GM21786 (cell line): ENCODE measurements around the gene CDY2B.
"Not testable (repeated sequence)": the region's sequence is repeated elsewhere in the genome, so short reads cannot be mapped to it uniquely, and the experiment has no call there.

Experiments used
- ATAC-seq: cut with Tn5 transposase; IDR thresholded peaks from one replicate; pipeline ENCODE4 v1.9.1; 2021; ENCODE audit not compliant: unreplicated experiment

CDY2B gene, protein sequence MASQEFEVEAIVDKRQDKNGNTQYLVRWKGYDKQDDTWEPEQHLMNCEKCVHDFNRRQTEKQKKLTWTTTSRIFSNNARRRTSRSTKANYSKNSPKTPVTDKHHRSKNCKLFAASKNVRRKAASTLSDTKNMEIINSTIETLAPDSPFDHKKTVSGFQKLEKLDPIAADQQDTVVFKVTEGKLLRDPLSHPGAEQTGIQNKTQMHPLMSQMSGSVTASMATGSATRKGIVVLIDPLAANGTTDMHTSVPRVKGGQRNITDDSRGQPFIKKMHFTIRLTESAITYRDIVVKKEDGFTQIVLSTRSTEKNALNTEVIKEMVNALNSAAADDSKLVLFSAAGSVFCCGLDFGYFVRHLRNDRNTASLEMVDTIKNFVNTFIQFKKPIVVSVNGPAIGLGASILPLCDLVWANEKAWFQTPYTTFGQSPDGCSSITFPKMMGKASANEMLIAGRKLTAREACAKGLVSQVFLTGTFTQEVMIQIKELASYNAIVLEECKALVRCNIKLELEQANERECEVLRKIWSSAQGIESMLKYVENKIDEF

DNA sequence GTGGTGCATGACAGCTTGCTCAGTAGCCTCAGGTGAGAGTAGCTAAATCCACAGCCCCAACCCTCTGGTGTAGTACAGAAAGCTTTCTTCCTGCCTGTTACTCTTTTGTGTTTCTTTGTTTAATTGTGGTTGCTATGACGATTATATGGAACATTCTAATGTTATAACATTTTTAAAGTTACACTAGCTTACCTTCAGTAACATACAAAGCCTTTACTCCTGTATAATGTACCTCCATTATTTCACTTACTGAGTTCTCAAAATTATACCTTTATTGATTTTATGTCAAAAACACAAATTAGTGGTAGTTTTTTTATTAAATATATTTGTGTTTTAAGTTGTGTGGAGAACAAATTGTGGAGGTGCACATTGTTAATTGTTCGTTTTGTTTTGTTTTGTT lies at the start of gene CDY2B:
Gene CDY2B (minus strand): TSS at position 101 of the 400 bp plus-strand sequence. CDS start 328 bp downstream, outside the sequence.
- ATAC-seq, result not testable (repeated sequence)

DNA sequence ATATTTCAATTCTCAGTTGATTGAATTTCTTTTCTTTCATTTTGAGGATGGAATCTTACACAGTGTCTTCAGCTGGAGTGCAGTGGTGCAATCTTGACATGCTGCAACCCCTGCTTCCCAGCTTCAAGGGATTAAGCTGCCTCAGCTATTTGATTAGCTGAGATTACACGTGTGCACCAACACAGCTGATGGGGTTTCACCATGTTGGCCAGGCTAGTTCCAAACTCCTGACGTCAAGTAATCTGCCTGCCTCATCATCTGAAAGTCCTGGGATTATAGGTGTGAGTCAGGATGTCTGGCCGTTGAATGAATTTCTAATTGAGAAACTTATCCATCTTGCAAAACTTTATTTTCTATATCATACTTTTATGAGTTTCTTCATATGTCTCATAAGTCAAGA lies 28.0 kb upstream of the CDY2B start:
- ATAC-seq, result not testable (repeated sequence)

DNA sequence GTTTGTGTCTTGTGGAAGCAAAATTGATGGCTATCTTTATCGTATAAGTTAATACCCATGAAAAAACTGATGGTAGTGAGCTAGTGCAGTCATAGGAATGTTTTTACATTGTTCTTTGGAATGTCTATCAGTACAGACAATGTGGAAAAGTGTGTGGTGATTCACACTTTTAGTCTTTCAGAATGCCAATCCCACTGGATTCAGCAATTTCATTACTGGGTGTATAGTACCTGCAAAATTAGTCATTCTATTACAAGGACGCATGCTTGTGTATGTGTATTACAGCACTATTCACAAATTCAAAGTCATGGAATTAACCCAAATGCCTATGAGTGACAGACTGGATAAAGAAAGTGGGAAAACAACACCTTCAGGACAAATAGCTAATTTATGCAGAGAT lies 27.3 kb upstream of the CDY2B start:
- not testable (repeated sequence) for ATAC-seq

DNA sequence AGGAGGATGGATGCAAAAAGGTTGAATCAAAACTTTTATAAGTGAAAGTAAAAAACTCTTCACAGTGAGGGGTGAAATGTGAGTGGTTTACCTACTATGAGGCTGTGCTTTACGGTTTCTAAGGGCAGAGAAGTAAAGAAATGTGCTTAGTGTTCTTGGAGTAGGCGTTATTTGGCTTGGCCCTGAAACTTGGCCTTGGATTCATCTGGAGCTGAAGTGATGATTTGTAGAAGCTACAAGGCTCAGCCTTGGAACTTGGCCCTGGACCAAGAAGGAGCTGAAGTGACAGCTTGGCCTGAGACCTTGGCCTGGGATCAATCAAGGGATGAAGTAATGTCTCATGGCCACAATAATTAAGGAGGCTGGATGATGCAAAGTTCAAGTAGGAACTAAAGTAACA lies 1.7 kb upstream of the CDY2B start:
- not testable (repeated sequence) for ATAC-seq

DNA sequence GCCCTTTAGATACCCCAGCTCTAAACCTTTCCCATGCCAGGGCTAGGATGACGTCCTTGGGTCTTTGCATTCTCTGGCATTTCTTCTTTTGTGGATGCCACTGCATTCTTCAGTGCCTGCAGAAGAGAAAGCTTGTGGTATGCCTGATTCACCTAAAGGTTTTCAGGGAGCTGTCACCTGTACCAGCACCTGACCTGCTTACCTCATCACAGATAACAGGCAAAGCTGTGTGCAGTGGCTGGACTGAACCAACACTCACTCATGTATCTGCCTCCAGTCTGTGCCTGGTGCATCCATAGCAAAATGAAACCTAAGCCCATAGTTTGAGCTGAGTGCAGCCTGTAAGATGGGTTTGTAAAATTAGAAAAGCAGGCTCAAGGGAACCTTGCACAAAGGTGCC lies 3.3 kb downstream of the CDY2B start:
- ATAC-seq, result not testable (repeated sequence)

DNA sequence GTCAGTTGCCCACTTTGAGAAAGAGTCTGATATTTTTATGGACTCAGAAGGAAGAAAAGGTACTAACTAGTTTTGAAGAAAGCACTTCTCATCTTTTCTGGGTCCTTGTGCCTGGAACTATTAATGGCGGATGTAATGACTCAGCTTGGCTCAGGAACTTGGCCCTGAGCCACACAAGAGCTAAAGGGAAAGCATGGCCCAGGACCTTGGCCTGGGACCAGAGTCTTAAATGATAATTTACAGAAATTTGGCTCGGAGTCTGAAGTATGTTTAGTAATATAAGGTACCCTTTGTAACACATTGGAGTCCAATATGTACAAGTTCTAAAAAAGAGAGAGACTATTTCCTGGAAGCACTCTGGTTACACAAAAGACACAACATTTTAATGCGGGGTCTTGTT lies 4.6 kb downstream of the CDY2B start:
- not testable (repeated sequence) for ATAC-seq

DNA sequence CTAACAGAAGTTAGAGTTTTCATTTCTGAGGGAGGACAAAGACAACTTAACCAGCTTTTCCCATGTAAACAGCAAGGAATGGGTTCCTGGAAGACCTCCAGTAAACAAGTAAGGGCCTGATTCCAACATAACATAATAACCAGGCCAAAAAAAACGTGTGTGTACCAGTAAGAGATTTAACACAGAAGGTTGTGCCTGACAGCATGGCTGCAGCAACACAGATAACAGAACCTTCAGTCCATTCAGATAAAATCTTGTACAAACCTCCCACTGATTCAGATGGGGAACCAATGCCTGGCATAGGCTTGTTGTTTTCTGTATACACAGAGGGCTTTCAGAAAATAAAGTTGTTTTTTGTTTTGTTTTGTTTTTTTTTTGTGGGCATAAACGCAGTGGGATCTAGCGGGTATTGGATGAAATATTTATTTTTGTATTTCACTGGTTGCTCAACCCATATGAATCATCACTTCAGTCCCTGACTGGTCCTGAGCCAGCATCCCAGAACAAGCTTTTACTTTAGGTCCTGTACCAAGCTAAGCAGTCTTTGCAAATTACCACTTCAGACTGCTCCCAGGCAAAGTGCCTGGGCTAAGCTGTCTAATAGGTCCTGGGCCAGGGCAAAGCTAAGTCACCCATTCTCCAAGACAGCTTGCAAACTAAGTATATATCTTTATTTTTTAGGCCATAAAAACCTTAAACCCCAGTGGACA lies 8.7 kb downstream of the CDY2B start:
- not testable (repeated sequence) for ATAC-seq

DNA sequence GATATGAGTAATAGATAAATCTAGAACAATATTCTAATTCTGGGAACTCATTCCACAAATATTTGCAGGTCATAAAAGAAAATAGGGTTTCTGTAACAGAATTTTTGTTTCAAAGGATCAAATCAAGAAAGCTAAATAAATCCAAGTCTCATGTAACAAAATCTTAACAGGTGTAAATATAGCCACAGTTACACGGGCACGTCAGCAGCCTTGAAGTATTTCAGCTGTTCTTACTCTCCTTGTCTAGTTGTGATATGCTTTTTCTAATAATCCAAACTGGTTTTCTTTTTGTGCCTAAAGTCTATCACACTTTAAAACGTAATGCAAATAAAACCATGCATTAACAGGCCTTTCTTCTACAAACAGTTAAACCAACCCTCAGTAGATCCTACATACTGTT lies 9.3 kb downstream of the CDY2B start:
- not testable (repeated sequence) for ATAC-seq

DNA sequence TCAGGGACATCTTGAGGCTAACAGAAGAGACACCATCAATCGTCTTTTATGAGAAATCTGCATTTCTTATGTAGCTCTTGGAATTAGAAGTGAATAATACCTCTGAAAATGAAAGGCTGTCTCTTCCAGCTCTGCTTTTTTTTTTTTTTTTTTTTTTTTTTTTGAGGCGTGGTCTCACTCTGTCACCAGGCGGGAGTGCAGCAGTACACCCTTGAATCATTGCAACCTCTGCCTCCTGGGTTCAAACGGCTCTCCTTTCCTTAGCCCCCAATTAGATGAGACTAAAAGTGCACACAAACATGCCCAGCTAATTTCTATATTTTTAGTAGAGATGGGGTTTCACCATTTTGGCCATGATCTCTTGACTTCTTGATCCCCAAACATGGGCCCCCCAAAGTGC lies 12.2 kb downstream of the CDY2B start:
- ATAC-seq, result not testable (repeated sequence)

DNA sequence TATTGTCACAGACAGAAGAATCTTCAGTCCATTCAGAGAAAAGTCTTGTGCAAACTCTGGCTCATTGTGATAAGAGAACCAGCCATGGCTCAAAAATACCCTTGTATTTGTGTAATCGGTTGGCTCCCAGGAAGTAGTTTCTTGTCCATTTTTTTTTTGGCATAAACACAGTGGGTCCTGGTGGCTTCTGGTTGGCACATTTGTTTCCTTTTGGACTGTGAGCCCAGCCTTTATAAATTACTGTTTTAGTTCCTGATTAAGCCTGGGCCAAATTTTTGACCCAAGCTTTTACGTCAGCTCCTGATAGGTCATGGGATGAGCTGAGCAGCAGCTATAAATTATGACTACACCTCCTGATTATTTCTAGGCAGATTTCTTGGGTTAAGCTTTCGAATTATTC lies 19.4 kb downstream of the CDY2B start:
- ATAC-seq, result not testable (repeated sequence)

DNA sequence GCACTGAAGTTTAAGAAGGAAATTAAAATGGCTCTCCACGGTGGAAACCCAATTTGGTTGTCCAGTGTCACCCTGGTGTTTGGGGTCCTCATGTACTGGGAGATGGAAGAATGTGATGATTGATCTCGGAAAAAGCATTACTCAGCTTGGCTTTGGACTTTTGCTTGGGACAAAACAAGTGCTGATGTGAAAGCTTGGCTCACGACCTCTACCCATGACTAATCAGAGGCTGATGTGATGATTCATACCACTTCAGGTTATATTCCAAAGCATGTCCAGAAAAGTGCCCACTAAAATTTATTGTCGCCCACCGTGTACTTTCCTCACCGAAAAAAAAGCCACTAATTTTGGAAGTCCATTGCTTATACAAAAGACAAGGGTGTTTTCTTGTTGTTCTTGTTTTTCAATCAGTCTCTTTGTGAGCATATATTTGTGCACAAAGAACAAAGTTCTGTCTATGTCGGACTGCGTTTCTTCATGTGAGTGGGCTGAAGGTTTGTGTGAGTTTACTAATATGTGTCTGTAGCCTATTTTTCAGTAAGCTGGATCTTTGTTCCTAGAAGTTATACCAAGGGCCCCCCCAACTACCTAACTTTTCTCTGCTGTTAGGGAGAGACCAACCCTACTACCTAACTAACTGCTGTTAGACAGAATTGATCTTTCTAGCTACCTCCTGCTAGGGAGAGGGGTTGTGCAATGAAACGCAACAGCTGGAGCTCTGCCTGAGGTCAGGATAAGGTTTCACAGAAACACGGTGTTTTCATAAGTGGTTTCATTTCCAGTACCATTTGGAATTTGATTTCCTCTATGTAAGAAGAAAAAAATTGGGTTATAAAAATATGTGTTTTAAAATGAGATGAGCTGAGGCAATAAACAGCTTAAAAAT lies 22.8 kb downstream of the CDY2B start:
- ATAC-seq, result not testable (repeated sequence)

DNA sequence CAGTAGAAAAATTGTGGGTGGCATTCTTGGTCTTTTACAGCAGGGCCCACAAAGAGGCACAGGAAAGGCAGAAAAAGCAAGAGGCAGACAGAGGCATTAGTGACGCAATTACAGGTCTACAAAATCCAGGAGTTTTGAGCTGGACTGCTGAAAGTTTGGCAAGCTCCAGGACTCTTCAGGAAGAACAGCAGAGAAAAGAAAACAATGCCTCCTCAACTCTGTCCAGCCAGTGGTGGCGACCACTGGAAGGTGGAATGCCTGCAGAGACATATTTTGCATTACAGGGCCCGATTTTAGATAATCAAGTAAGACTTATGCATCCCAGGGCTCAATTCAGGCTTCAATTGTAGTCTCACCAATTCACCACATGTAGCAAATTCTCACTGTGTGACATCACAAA lies 23.5 kb downstream of the CDY2B start:
- ATAC-seq, result not testable (repeated sequence)

DNA sequence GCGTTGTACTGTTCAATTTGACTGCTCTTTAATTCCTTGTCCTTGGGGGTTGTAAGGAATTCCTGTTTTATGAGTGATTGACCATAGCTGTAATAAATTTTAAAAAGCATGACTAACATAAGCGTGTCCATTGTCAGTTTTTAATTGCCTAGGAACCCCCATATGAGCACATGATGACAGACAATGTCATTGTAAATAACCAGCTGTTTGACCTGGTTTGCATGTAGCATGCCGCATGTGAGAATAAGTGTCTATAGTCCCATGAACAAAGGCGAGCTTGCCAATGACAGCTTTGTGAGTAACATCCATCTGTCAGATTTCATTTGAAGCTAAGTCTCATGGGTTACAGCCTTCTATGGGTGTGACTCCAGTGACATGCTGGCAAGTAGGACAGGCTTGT lies 30.9 kb downstream of the CDY2B start:
- not testable (repeated sequence) for ATAC-seq

DNA sequence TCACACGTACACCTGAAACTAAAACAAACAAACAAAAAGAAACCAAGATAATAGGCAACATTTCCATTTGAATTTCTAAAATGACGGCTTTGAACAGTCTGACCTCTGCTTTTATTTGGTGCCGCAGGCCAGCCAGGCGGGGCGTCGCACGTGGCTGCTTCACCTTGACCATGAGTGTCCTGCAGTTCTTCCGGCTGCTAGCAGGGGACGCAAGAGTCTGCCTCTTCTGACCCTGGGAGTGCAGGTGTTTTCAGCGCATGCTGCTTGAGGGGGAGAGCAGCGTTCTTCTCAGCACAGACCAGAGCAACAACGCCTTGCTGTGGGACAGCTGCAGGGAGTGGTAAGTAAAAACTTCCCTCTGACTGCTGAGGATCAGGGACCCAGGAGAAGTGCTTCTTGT lies 47.9 kb downstream of the CDY2B start:
- ATAC-seq, result not testable (repeated sequence)
